ENCODE data around the gene CAB39.

- TF ChIP-seq, protein P1, sequence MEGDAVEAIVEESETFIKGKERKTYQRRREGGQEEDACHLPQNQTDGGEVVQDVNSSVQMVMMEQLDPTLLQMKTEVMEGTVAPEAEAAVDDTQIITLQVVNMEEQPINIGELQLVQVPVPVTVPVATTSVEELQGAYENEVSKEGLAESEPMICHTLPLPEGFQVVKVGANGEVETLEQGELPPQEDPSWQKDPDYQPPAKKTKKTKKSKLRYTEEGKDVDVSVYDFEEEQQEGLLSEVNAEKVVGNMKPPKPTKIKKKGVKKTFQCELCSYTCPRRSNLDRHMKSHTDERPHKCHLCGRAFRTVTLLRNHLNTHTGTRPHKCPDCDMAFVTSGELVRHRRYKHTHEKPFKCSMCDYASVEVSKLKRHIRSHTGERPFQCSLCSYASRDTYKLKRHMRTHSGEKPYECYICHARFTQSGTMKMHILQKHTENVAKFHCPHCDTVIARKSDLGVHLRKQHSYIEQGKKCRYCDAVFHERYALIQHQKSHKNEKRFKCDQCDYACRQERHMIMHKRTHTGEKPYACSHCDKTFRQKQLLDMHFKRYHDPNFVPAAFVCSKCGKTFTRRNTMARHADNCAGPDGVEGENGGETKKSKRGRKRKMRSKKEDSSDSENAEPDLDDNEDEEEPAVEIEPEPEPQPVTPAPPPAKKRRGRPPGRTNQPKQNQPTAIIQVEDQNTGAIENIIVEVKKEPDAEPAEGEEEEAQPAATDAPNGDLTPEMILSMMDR (IDR thresholded peaks at IDR 0.05; ENCODE audit: insufficient read depth, low read length): no peak
- TF ChIP-seq POLR2AphosphoS5 (IDR thresholded peaks at IDR 0.05; ENCODE audit: low read depth): no peak
Observed at GRCh38 chr2:230737791-230738226, 25.2 kb downstream of the CAB39 start.
